SH-SY5Y (cell line): ENCODE results near the gene CCDC88A.

Experiments used
- GATA2 ChIP-seq: IDR thresholded peaks from 2 replicates; pipeline ENCODE4 v1.6.1; 2011; ENCODE audit warnings: mild to moderate bottlenecking, low read depth, low read length
- GATA3 ChIP-seq: IDR thresholded peaks from 2 replicates; pipeline ENCODE4 v1.6.1; 2011; ENCODE audit warnings: low read depth, mild to moderate bottlenecking, low read length, moderate library complexity

DNA sequence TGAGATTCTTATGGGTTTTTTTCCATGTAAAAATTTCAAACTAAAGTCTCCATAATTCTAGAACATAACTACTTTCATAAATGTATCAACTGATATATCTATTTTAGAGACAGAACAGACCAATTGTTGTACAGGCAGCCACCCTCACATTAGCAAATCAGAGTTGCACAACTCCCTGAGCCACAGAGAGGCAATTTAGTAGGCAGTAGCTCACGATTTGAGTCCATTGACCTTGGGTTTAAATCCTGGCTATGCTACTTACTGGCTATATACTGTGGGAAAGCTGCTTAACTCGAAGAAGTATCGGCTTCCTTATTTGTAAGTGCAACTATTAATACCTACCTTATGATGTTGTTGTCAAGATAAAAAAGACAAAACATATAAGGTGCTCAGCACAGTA lies 166.8 kb downstream of the CCDC88A start:
- TF ChIP-seq GATA2 = no peak
- TF ChIP-seq GATA3 = no peak
